ENCODE data around the gene WIPI1. TPM values are rescaled to one million over a fixed set of nuclear protein-coding genes. Genes with fewer than 3 reads are reported as not detected.
A peak's percentile ranks its signal among the peaks of the same experiment; 100 is the strongest.

Gene WIPI1
- total and polyA plus RNA-seq, 2 of the 13 experiments (the other 11 are each of a cell fraction or from before 2014, with no cell fraction given) = 29.4 to 141 TPM

DNA sequence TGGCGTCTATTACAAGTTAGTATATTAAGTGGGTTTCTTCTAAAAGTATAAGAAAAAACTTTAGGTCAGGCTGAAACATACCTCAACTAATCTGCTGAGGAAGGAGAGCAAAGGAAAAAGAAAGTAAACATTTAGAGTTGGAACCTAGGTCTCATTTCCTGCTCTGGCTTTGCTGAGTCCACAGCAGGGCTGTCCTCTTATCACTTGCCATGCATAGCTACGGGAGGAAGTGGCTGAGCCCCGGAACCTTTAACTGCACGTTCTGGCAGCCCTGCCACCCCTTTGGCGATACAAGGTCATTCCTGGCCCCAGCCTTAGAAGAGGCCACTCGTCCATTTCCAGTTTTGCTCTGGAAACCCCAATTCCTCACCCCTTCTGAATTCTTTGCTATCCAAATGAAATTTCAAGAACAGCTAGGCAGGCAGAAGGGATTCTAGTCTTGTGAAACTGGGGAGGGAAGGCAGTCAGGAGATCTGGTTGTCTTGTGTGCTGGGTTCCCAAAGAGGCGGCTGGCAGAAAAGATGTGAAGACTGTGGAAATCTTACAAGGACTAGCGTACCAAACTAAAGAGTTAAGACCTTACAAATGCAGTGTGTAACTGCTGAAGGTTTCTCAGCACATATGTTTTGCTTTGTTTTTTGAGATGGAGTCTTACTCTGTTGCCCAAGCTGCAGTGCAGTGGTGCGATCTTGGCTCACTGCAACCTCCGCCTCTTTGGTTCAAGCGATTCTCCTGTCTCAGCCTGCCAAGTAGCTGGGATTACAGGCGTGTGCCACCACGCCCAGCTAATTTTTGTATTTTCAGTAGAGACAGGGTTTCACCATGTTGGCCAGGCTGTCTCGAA, 19.1 kb downstream of the WIPI1 start (continued):
- TF ChIP-seq ZNF101 (CRISPR knock-in tag; IDR thresholded peaks at IDR 0.05; ENCODE audit: borderline replicate concordance, low read depth) (no peak), HOXA5 (CRISPR knock-in tag; IDR thresholded peaks at IDR 0.05) (no peak; the same call in 1 of the 2 replicates), ZBTB20 (CRISPR knock-in tag; IDR thresholded peaks at IDR 0.05; ENCODE audit: borderline replicate concordance, low read depth) (0 out of 2 replicates have a peak, but pooled peaks have one; percentile 62), ZSCAN21 (CRISPR knock-in tag; IDR thresholded peaks at IDR 0.05; ENCODE audit: borderline replicate concordance) (peak; percentile 57; the same call in 1 of the 2 replicates), ZNF329 (CRISPR knock-in tag; IDR thresholded peaks at IDR 0.05; ENCODE audit: low read depth) (no peak), ZNF550 (CRISPR knock-in tag; IDR thresholded peaks at IDR 0.05; ENCODE audit: borderline replicate concordance) (no peak), PRDM4 (CRISPR knock-in tag; IDR thresholded peaks at IDR 0.05; ENCODE audit: borderline replicate concordance) (no peak), RBM39 (IDR thresholded peaks at IDR 0.05; ENCODE audit: low read depth, low read length, poor library complexity, severe bottlenecking) (no peak), TMF1 (CRISPR knock-in tag; IDR thresholded peaks at IDR 0.05; ENCODE audit: low read depth) (no peak), ZNF234 (CRISPR knock-in tag; conservative IDR thresholded peaks at IDR 0.05) (no peak), ELK4 (CRISPR knock-in tag; IDR thresholded peaks at IDR 0.05; ENCODE audit: borderline replicate concordance) (no peak), EP300 (IDR thresholded peaks at IDR 0.05; ENCODE audit: low read depth in 2 of 2, low read length in 2 of 2) (no peak; a peak in 1 of 4 replicates), EP300 (CRISPR knock-in tag; IDR thresholded peaks at IDR 0.05; ENCODE audit: borderline replicate concordance) (peak; percentile 38; the same call in 1 of the 2 replicates), POLR2G (IDR thresholded peaks at IDR 0.05; ENCODE audit: low read depth, low read length) (peak; percentile 45; the same call in 1 of the 2 replicates), ZBTB7B (CRISPR knock-in tag; IDR thresholded peaks at IDR 0.05) (0 out of 2 replicates have a peak, but pooled peaks have one; percentile 33), MZF1 (CRISPR knock-in tag; IDR thresholded peaks at IDR 0.05; ENCODE audit: borderline replicate concordance) (no peak), NRL (CRISPR knock-in tag; IDR thresholded peaks at IDR 0.05; ENCODE audit: borderline replicate concordance) (no peak), CSRNP2 (CRISPR knock-in tag; conservative IDR thresholded peaks at IDR 0.05; ENCODE audit: low read depth) (no peak)
- TF ChIP-seq, protein P1, sequence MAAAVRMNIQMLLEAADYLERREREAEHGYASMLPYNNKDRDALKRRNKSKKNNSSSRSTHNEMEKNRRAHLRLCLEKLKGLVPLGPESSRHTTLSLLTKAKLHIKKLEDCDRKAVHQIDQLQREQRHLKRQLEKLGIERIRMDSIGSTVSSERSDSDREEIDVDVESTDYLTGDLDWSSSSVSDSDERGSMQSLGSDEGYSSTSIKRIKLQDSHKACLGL (CRISPR knock-in tag; IDR thresholded peaks at IDR 0.05) = no peak
- TF ChIP-seq, protein P2, sequence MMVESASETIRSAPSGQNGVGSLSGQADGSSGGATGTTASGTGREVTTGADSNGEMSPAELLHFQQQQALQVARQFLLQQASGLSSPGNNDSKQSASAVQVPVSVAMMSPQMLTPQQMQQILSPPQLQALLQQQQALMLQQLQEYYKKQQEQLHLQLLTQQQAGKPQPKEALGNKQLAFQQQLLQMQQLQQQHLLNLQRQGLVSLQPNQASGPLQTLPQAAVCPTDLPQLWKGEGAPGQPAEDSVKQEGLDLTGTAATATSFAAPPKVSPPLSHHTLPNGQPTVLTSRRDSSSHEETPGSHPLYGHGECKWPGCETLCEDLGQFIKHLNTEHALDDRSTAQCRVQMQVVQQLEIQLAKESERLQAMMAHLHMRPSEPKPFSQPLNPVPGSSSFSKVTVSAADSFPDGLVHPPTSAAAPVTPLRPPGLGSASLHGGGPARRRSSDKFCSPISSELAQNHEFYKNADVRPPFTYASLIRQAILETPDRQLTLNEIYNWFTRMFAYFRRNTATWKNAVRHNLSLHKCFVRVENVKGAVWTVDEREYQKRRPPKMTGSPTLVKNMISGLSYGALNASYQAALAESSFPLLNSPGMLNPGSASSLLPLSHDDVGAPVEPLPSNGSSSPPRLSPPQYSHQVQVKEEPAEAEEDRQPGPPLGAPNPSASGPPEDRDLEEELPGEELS (CRISPR knock-in tag; IDR thresholded peaks at IDR 0.05) = peak; percentile 70

All from HepG2 (cell line).